SU-DHL-6 (cell line): ENCODE measurements around the gene SLX4IP.

Experiments
- H2AFZ ChIP-seq: fragments of 200-600 bp; sonication (generic); 2 replicates; pipeline ENCODE4 v1.6.1; 2014; ENCODE audit warnings: low read depth, mild to moderate bottlenecking, moderate library complexity, mixed read lengths, antibody characterized with exemption, low read length; ENCODE audit not compliant: severe bottlenecking
- H3F3A ChIP-seq: fragments of 200-600 bp; shearing (Covaris generic); 2 replicates; pipeline ENCODE4 v1.6.0; 2016; ENCODE audit warnings: antibody characterized with exemption, mild to moderate bottlenecking; ENCODE audit not compliant: insufficient read depth
- H3K27ac ChIP-seq: fragments of 200-600 bp; sonication (generic); 2 replicates; pipeline ENCODE4 v1.5.1; 2016; ENCODE audit warnings: low read depth, mild to moderate bottlenecking, low read length, moderate library complexity, mixed read lengths
- H3K27me3 ChIP-seq: fragments of 200-600 bp; sonication (generic), shearing (Covaris generic); 2 replicates; pipeline ENCODE4 v1.6.0; 2014; ENCODE audit warnings: mild to moderate bottlenecking, low read length
- H3K36me3 ChIP-seq: fragments of 200-600 bp; sonication (generic); 2 replicates; pipeline ENCODE4 v1.6.1; 2014; ENCODE audit warnings: mild to moderate bottlenecking, low read length, mixed read lengths
- H3K4me2 ChIP-seq: fragments of 300-600, 200-600 bp; shearing (Covaris generic), sonication (generic); 2 replicates; pipeline ENCODE4 v1.6.0; 2014; ENCODE audit warnings: low read length, low read depth, mild to moderate bottlenecking; ENCODE audit not compliant: poor library complexity, severe bottlenecking
- H3K4me3 ChIP-seq: fragments of 200-600 bp; sonication (generic); 2 replicates; pipeline ENCODE4 v1.5.1; 2014; ENCODE audit warnings: antibody characterized with exemption, low read length, mild to moderate bottlenecking, mixed read lengths; ENCODE audit not compliant: insufficient read depth, poor library complexity, severe bottlenecking
- H3K79me2 ChIP-seq: fragments of 200-600 bp; sonication (generic); 2 replicates; pipeline ENCODE4 v1.6.1; 2014; ENCODE audit warnings: mild to moderate bottlenecking, low read length, moderate library complexity; ENCODE audit not compliant: insufficient read depth
- H3K9ac ChIP-seq: fragments of 200-600 bp; sonication (generic); 2 replicates; pipeline ENCODE4 v1.7.0; 2014; ENCODE audit warnings: mild to moderate bottlenecking, low read length
- H3K9me2 ChIP-seq: fragments of 200-600 bp; sonication (generic); replicated peaks from 2 replicates; pipeline ENCODE4 v1.6.1; 2014; ENCODE audit warnings: low read length; ENCODE audit not compliant: insufficient read depth
- H3K9me3 ChIP-seq: fragments of 200-600 bp; sonication (generic); 2 replicates; pipeline ENCODE4 v1.6.1; 2014; ENCODE audit warnings: low read length, mixed read lengths; ENCODE audit not compliant: insufficient read depth
- H4K20me1 ChIP-seq: fragments of 200-600 bp; sonication (generic); 2 replicates; pipeline ENCODE4 v1.6.1; 2014; ENCODE audit warnings: low read depth, mild to moderate bottlenecking, antibody characterized with exemption, low read length, moderate library complexity, mixed read lengths
- CTCF ChIP-seq: fragments of 200-600 bp; sonication (generic); IDR thresholded peaks from one replicate; pipeline ENCODE4 v1.5.1; 2017; ENCODE audit warnings: antibody characterized with exemption, mild to moderate bottlenecking, low read length, moderate library complexity; ENCODE audit not compliant: insufficient read depth, poor library complexity, severe bottlenecking
- EZH2phosphoT487 ChIP-seq: fragments of 200-600 bp; sonication (generic), shearing (Covaris generic); conservative IDR thresholded peaks from 2 replicates; pipeline ENCODE4 v1.6.1; 2018; ENCODE audit warnings: mild to moderate bottlenecking, antibody characterized with exemption, low read length, moderate library complexity, mixed read lengths

Gene SLX4IP

GRCh38 chr20:10490257-10490656, 55.2 kb downstream of the SLX4IP start:
- Histone ChIP-seq H4K20me1 (peaks cover 8% of the 10 kb centered on the region), H3K27me3 (no peaks in the 10 kb centered on the region), H3K9me2 (no peaks in the 10 kb centered on the region), H3K36me3 (no peaks in the 10 kb centered on the region), H2AFZ (no peak overlapping the region), H3K4me2 (no peak overlapping the region), H3K79me2 (peaks cover 16% of the 10 kb centered on the region; the same call in 1 of the 2 replicates), H3K27ac (no peak overlapping the region), H3K9me3 (no peaks in the 10 kb centered on the region), H3K4me3 (no peak overlapping the region), H3F3A (no peaks in the 10 kb centered on the region), H3K9ac (no peak overlapping the region)
- TF ChIP-seq CTCF (no peak), EZH2phosphoT487 (no peak)

- Histone ChIP-seq H3F3A (no peaks in the 10 kb centered on the region), H3K79me2 (peaks cover 16% of the 10 kb centered on the region; the same call in 1 of the 2 replicates), H3K27ac (no peak overlapping the region), H3K9ac (no peak overlapping the region), H3K9me3 (no peaks in the 10 kb centered on the region), H4K20me1 (peaks cover 12% of the 10 kb centered on the region), H2AFZ (no peak overlapping the region), H3K36me3 (no peaks in the 10 kb centered on the region), H3K27me3 (no peaks in the 10 kb centered on the region), H3K4me2 (no peak overlapping the region), H3K9me2 (no peaks in the 10 kb centered on the region), H3K4me3 (no peak overlapping the region)
- TF ChIP-seq EZH2phosphoT487 (no peak), CTCF (no peak)
Observed at GRCh38 chr20:10490706-10491105, 55.6 kb downstream of the SLX4IP start.

- no peak overlapping the region for H3K4me2 ChIP-seq
Observed at GRCh38 chr20:10492065-10492464, 57.0 kb downstream of the SLX4IP start.

More at GRCh38 chr20:10492065-10492464, 57.0 kb downstream of the SLX4IP start:
- Histone ChIP-seq H3K27me3 (no peaks in the 10 kb centered on the region), H4K20me1 (peaks cover 14% of the 10 kb centered on the region), H3K27ac (no peak overlapping the region), H3K9ac (no peak overlapping the region), H3F3A (no peaks in the 10 kb centered on the region), H3K9me3 (no peaks in the 10 kb centered on the region), H3K79me2 (peaks cover 16% of the 10 kb centered on the region; the same call in 1 of the 2 replicates), H3K9me2 (no peaks in the 10 kb centered on the region), H2AFZ (no peak overlapping the region), H3K36me3 (no peaks in the 10 kb centered on the region), H3K4me3 (no peak overlapping the region)
- TF ChIP-seq EZH2phosphoT487 (no peak), CTCF (no peak)
